NK-92 (cell line): ENCODE measurements around the gene EYA4.
"Not testable (repeated sequence)": the region's sequence is repeated elsewhere in the genome, so short reads cannot be mapped to it uniquely, and the experiment has no call there.

Experiments used
- DNase-seq: peaks from one replicate; lab custom pipeline; 2025; ENCODE audit not compliant: unreplicated experiment; lab: John Stamatoyannopoulos, UW

Gene EYA4

GRCh38 chr6:133505681-133506080 is 264.5 kb downstream of the EYA4 start:
- no peak for DNase-seq

- DNase-seq = no peak
Measured at GRCh38 chr6:133512410-133513016, 271.4 kb downstream of the EYA4 start.

GRCh38 chr6:133523816-133524215 is 282.7 kb downstream of the EYA4 start:
- DNase-seq = no peak

GRCh38 chr6:133526436-133526835 is 285.3 kb downstream of the EYA4 start:
- DNase-seq = no peak

- no peak for DNase-seq
Measured at GRCh38 chr6:133528566-133528965, 287.4 kb downstream of the EYA4 start.

- no peak for DNase-seq
Measured at GRCh38 chr6:133532908-133533307, 291.8 kb downstream of the EYA4 start.

GRCh38 chr6:133539502-133540259 is 298.5 kb downstream of the EYA4 start:
- DNase-seq = no peak

- no peak for DNase-seq
Measured at GRCh38 chr6:133540361-133540760, 299.2 kb downstream of the EYA4 start.

GRCh38 chr6:133541040-133541439 is 299.9 kb downstream of the EYA4 start:
- DNase-seq = no peak

GRCh38 chr6:133542056-133542821 is 301.1 kb downstream of the EYA4 start:
- DNase-seq = no peak

- no peak for DNase-seq
Measured at GRCh38 chr6:133544419-133544818, 303.3 kb downstream of the EYA4 start.

- DNase-seq = no peak
Measured at GRCh38 chr6:133546098-133546497, 304.9 kb downstream of the EYA4 start.

- no peak for DNase-seq
Measured at GRCh38 chr6:133547136-133547535, 306.0 kb downstream of the EYA4 start.

GRCh38 chr6:133548423-133549159 is 307.4 kb downstream of the EYA4 start:
- DNase-seq = no peak

GRCh38 chr6:133549371-133549801 is 308.2 kb downstream of the EYA4 start:
- no peak for DNase-seq

- DNase-seq = no peak
Measured at GRCh38 chr6:133550026-133550425, 308.9 kb downstream of the EYA4 start.

GRCh38 chr6:133551436-133551835 is 310.3 kb downstream of the EYA4 start:
- DNase-seq = no peak

GRCh38 chr6:133551847-133552341 is 310.7 kb downstream of the EYA4 start:
- no peak for DNase-seq

- no peak for DNase-seq
Measured at GRCh38 chr6:133553652-133554051, 312.5 kb downstream of the EYA4 start.

- not testable (repeated sequence) for DNase-seq
Measured at GRCh38 chr6:133554121-133554520, 313.0 kb downstream of the EYA4 start.

- no peak for DNase-seq
Measured at GRCh38 chr6:133555685-133556084, 314.5 kb downstream of the EYA4 start.
